Stimulated activated CD8-positive, alpha-beta memory T cell treated with anti-CD3 and anti-CD28 coated beads, Interleukin-7, amount 100 ng/mL, for 48 hours (primary cell): ENCODE data around the gene NCOA3.

ENCODE experiments used
- DNase-seq, 2 donors: peaks; one replicate each; pipeline ENCODE4 v3.0.0-alpha.2; 2020; ENCODE audit warnings: low read depth in 1 of 2; ENCODE audit errors: extremely low read depth in 1 of 2

NCOA3 gene

GRCh38 chr20:47622118-47622665 lies 120.5 kb downstream of the NCOA3 start:
- no peak for DNase-seq

- no peak for DNase-seq
These were observed 121.5 kb downstream of the NCOA3 start for GRCh38 chr20:47623206-47623605.

GRCh38 chr20:47627540-47627939 lies 125.9 kb downstream of the NCOA3 start:
- no peak for DNase-seq

- DNase-seq = no peak
These were observed 128.2 kb downstream of the NCOA3 start for GRCh38 chr20:47629907-47630306.

- no peak for DNase-seq
These were observed 129.4 kb downstream of the NCOA3 start for GRCh38 chr20:47631078-47631477.

GRCh38 chr20:47635256-47635655 lies 133.6 kb downstream of the NCOA3 start:
- no peak for DNase-seq

GRCh38 chr20:47638851-47639250 lies 137.2 kb downstream of the NCOA3 start:
- no peak for DNase-seq

GRCh38 chr20:47642118-47642517 lies 140.4 kb downstream of the NCOA3 start:
- DNase-seq = no peak

- no peak for DNase-seq
These were observed 140.9 kb downstream of the NCOA3 start for GRCh38 chr20:47642624-47643023.

GRCh38 chr20:47645632-47646031 lies 143.9 kb downstream of the NCOA3 start:
- no peak for DNase-seq

GRCh38 chr20:47647994-47648393 lies 146.3 kb downstream of the NCOA3 start:
- DNase-seq = no peak

GRCh38 chr20:47648943-47649342 lies 147.3 kb downstream of the NCOA3 start:
- no peak for DNase-seq

- no peak for DNase-seq
These were observed 150.6 kb downstream of the NCOA3 start for GRCh38 chr20:47652301-47652700.

- DNase-seq = no peak
These were observed 151.1 kb downstream of the NCOA3 start for GRCh38 chr20:47652794-47653193.

GRCh38 chr20:47653869-47654268 lies 152.2 kb downstream of the NCOA3 start:
- no peak for DNase-seq

GRCh38 chr20:47654370-47654769 lies 152.7 kb downstream of the NCOA3 start:
- DNase-seq = no peak

GRCh38 chr20:47655635-47656034 lies 153.9 kb downstream of the NCOA3 start:
- no peak for DNase-seq

GRCh38 chr20:47656318-47656717 lies 154.6 kb downstream of the NCOA3 start:
- no peak for DNase-seq

GRCh38 chr20:47659904-47660601 lies 158.4 kb downstream of the NCOA3 start:
- DNase-seq = no peak

- DNase-seq = no peak
These were observed 158.9 kb downstream of the NCOA3 start for GRCh38 chr20:47660602-47660905.

GRCh38 chr20:47660983-47661700 lies 159.5 kb downstream of the NCOA3 start:
- DNase-seq = no peak

- DNase-seq = no peak
These were observed 160.0 kb downstream of the NCOA3 start for GRCh38 chr20:47661714-47662113.
